HCT116 (cell line): Measurements from ENCODE around the gene MRPL34.

ENCODE experiments used
- EZH2 ChIP-seq: fragments of 200-600 bp; sonication (generic); IDR thresholded peaks from 2 replicates; pipeline ENCODE4 v1.6.1; 2017; ENCODE audit warnings: antibody characterized with exemption, mixed run types
- POLR2A ChIP-seq: IDR thresholded peaks from 2 replicates; pipeline ENCODE4 v1.7.0; 2011; ENCODE audit warnings: borderline replicate concordance; ENCODE audit not compliant: insufficient read depth, insufficient read length; ENCODE audit errors: extremely low read depth
- POLR2AphosphoS5 ChIP-seq: IDR thresholded peaks from 2 replicates; pipeline ENCODE4 v1.6.1; 2011; ENCODE audit warnings: mild to moderate bottlenecking, low read depth, low read length, moderate library complexity
- ZFX ChIP-seq: fragments of 450-650 bp; IDR thresholded peaks from 2 replicates; pipeline ENCODE4 v1.6.1; 2017
- TF ChIP-seq, protein P1 (sequence below), 3 experiments: fragments of 200-600 bp in 1 of 3; sonication (generic) in 1 of 3; IDR thresholded peaks in 2 of 3; conservative IDR thresholded peaks in 1 of 3; 2 replicates each; pipeline ENCODE4 v1.5.1; 2012 to 2017; ENCODE audit warnings: low read depth in 2 of 3, low read length in 2 of 3, antibody characterized with exemption in 1 of 3, borderline replicate concordance in 1 of 3, control low read depth in 1 of 3, mild to moderate bottlenecking in 1 of 3, mixed read lengths in 1 of 3, mixed run types in 1 of 3, moderate library complexity in 1 of 3; ENCODE audit not compliant: insufficient read depth in 1 of 3

DNA sequence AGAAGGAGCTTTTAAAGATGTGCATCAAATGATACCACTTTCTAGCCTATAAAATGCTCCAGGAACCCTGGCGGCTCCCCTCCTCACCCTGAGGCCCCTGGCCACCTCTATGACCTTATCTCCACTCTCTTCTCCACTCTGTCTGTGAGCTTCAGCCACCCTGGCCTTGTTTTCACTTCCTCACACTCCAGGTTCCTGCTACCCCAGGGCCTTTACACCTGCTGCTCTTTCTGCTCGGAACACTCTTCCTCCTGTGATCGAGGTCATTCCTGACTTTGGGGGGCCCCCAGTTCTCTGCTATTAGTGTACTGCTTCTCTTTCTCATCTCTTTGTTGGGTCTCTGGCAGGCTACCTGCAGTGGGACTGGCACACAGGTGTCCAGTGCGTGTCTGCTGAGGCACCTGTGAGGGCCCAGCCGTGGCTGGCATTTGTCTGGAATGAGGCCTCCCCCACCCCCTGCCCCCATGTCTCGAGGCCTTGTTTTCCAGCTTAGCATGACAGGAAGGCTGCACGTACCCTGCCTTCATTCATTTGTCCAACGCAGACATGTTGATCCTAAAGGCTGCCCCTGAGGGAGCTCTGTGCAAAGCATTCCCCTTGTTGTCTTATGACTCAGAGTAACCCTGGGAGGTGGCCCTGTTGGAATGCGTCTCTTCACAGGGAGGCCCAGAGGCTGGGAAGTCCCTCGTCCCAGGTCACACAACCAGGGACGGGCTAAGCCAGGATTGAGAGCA, 6.0 kb downstream of the MRPL34 start:
- TF ChIP-seq, protein P1, sequence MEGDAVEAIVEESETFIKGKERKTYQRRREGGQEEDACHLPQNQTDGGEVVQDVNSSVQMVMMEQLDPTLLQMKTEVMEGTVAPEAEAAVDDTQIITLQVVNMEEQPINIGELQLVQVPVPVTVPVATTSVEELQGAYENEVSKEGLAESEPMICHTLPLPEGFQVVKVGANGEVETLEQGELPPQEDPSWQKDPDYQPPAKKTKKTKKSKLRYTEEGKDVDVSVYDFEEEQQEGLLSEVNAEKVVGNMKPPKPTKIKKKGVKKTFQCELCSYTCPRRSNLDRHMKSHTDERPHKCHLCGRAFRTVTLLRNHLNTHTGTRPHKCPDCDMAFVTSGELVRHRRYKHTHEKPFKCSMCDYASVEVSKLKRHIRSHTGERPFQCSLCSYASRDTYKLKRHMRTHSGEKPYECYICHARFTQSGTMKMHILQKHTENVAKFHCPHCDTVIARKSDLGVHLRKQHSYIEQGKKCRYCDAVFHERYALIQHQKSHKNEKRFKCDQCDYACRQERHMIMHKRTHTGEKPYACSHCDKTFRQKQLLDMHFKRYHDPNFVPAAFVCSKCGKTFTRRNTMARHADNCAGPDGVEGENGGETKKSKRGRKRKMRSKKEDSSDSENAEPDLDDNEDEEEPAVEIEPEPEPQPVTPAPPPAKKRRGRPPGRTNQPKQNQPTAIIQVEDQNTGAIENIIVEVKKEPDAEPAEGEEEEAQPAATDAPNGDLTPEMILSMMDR (IDR thresholded peaks at IDR 0.05 in 2 of 3, conservative IDR thresholded peaks at IDR 0.05 in 1 of 3; ENCODE audit: borderline replicate concordance in 1 of 3, insufficient read depth in 1 of 3, low read depth in 2 of 3, low read length in 2 of 3) = no peak
- TF ChIP-seq EZH2 (no peak), POLR2A (no peak), POLR2AphosphoS5 (no peak), ZFX (no peak)
